Measurements from ENCODE around the gene ENSA.
"Not testable (repeated sequence)": the region's sequence is repeated elsewhere in the genome, so short reads cannot be mapped to it uniquely, and the experiment has no call there.

Gene ENSA

GRCh38 chr1:150579945-150580642 is 49.3 kb downstream of the ENSA start:
- DNase-seq, result no peak

- DNase-seq, result peak; percentile 98
Measured at GRCh38 chr1:150579110-150579944, 50.1 kb downstream of the ENSA start, which contains the start of gene MCL1. MCL1 (minus strand) TSS chr1:150579610; CDS start chr1:150579530, 80 bp downstream.

GRCh38 chr1:150578272-150579109 is 50.9 kb downstream of the ENSA start:
- DNase-seq, result peak; percentile 78

GRCh38 chr1:150577557-150578271 is 51.7 kb downstream of the ENSA start:
- DNase-seq, result no peak

- no peak for DNase-seq
Measured at GRCh38 chr1:150576794-150577556, 52.4 kb downstream of the ENSA start.

GRCh38 chr1:150576367-150576711 is 53.1 kb downstream of the ENSA start:
- no peak for DNase-seq

- DNase-seq, result no peak
Measured at GRCh38 chr1:150575518-150576366, 53.7 kb downstream of the ENSA start.

- DNase-seq, result no peak
Measured at GRCh38 chr1:150575072-150575489, 54.3 kb downstream of the ENSA start.

GRCh38 chr1:150574260-150575071 is 54.9 kb downstream of the ENSA start:
- no peak for DNase-seq

GRCh38 chr1:150573648-150574071 is 55.8 kb downstream of the ENSA start:
- DNase-seq, result not testable (repeated sequence)

- no peak for DNase-seq
Measured at GRCh38 chr1:150572918-150573647, 56.3 kb downstream of the ENSA start.
